Panc1 (cell line): ENCODE results near the gene ARMC8. TPM values are rescaled to one million over a fixed set of nuclear protein-coding genes. Genes with fewer than 3 reads are reported as not detected.

Experiments
- ATAC-seq: fragments of 200-7000 bp; cut with Tn5 transposase; 2 replicates; pipeline ENCODE4 v1.9.1; 2020; ENCODE audit warnings: mild to moderate bottlenecking, moderate library complexity
- BruUV-seq: library from RNA; stranded (reverse); fragments of 400-500 nt; replicated peaks from 2 replicates; lab custom pipeline; 2021; lab: Mats Ljungman, UMichigan
- CTCF ChIA-PET: fragments of 300-600 bp; sonication (Branson Sonifier 250); formaldehyde crosslinking; loops from one replicate; lab custom pipeline; 2022; ENCODE audit warnings: antibody characterized with exemption; lab: Charles Lee
- POLR2A ChIA-PET: fragments of 300-600 bp; sonication (Branson Sonifier 250); formaldehyde crosslinking; loops from one replicate; lab custom pipeline; 2022; ENCODE audit warnings: antibody characterized with exemption; lab: Charles Lee
- DNase-seq: peaks from one replicate; pipeline ENCODE4 v3.0.0-alpha.2; 2010; ENCODE audit warnings: low read depth, low spot score
- H3K27ac ChIP-seq: 2 replicates; pipeline ENCODE4 v1.5.1; 2011; ENCODE audit warnings: mild to moderate bottlenecking, low read length, inconsistent platforms
- H3K27me3 ChIP-seq: fragments of 200-500 bp; sonication (Bioruptor generic); 2 replicates; pipeline ENCODE4 v1.6.0; 2014; ENCODE audit warnings: low read length, inconsistent platforms; ENCODE audit not compliant: control insufficient read depth, insufficient read depth
- H3K36me3 ChIP-seq: fragments of 200-500 bp; sonication (Bioruptor generic); 2 replicates; pipeline ENCODE4 v1.5.1; 2014; ENCODE audit warnings: inconsistent platforms, mild to moderate bottlenecking, low read length, moderate library complexity; ENCODE audit not compliant: control insufficient read depth, insufficient read depth
- H3K4me1 ChIP-seq: 2 replicates; pipeline ENCODE4 v1.5.1; 2011; ENCODE audit warnings: inconsistent platforms, mild to moderate bottlenecking, low read length, moderate library complexity; ENCODE audit not compliant: control insufficient read depth, insufficient read depth
- H3K4me3 ChIP-seq, 2 experiments: 2 replicates each; pipeline ENCODE4 v1.5.1; 2011 to 2012; ENCODE audit warnings: low read depth in 2 of 2, low read length in 2 of 2, mild to moderate bottlenecking in 2 of 2, inconsistent platforms in 1 of 2, moderate library complexity in 1 of 2
- H3K9me3 ChIP-seq: fragments of 200-500 bp; sonication (Bioruptor generic); 2 replicates; pipeline ENCODE4 v1.5.1; 2014; ENCODE audit warnings: low read depth, mild to moderate bottlenecking, inconsistent platforms, low read length, moderate library complexity; ENCODE audit not compliant: control insufficient read depth, insufficient read depth
- CTCF ChIP-seq: fragments of 450-650 bp; IDR thresholded peaks from 2 replicates; pipeline ENCODE4 v1.5.1; 2017; ENCODE audit warnings: mild to moderate bottlenecking
- POLR2AphosphoS5 ChIP-seq: IDR thresholded peaks from 2 replicates; pipeline ENCODE4 v1.6.1; 2012; ENCODE audit warnings: mild to moderate bottlenecking, low read depth, low read length, moderate library complexity
- REST ChIP-seq, 2 experiments: IDR thresholded peaks; 2 replicates each; pipeline ENCODE4 v1.6.1; 2011 to 2012; ENCODE audit warnings: low read depth in 2 of 2, control low read depth in 1 of 2, low read length in 1 of 2, mild to moderate bottlenecking in 1 of 2, moderate library complexity in 1 of 2; ENCODE audit not compliant: insufficient read depth in 1 of 2
- SIN3A ChIP-seq: IDR thresholded peaks from 2 replicates; pipeline ENCODE4 v1.6.1; 2012; ENCODE audit warnings: low read depth, mild to moderate bottlenecking, low read length, moderate library complexity, borderline replicate concordance; ENCODE audit not compliant: insufficient read depth
- TCF7L2 ChIP-seq: IDR thresholded peaks from 2 replicates; pipeline ENCODE4 v1.6.1; 2011; ENCODE audit warnings: mild to moderate bottlenecking, low read depth, low read length, inconsistent platforms
- in situ Hi-C: cut with HindIII; loops from 2 replicates; pipeline ENCODE4 v1.10.0; 2016; ENCODE audit warnings: low sequenced_read_pairs, low pct_unique_long_range_greater_than_20kb
- intact Hi-C: fragments of 100-400 bp; cut with micrococcal nuclease; formaldehyde crosslinking; loops from one replicate; pipeline ENCODE4 v1.10.0; 2022; ENCODE audit not compliant: unreplicated experiment
- total RNA-seq: library from RNA; stranded (reverse); gene quantifications from one replicate; pipeline ENCODE4 v1.2.1, GENCODE V29; 2021; ENCODE audit not compliant: unreplicated experiment

Gene ARMC8
- total RNA-seq, 1 experiment from 2014 or later, result 56.0 TPM

GRCh38 chr3:138206196-138206595 is 19.1 kb downstream of the ARMC8 start:
- Histone ChIP-seq H3K27ac (no peak overlapping the region), H3K4me3 (no peak overlapping the region), H3K36me3 (no peaks in the 10 kb centered on the region), H3K9me3 (no peaks in the 10 kb centered on the region), H3K27me3 (no peaks in the 10 kb centered on the region), H3K4me1 (no peaks in the 10 kb centered on the region)
- CTCF ChIA-PET, result no interaction called here
- DNase-seq, result no peak
- POLR2A ChIA-PET, result no interaction called here
- BruUV-seq, result no TSS peak
- intact Hi-C loops (no loop called here), in situ Hi-C loops (no loop called here)
- ATAC-seq, result no peak
- no peak for TF ChIP-seq SIN3A
- TF ChIP-seq REST (IDR thresholded peaks at IDR 0.05; ENCODE audit: insufficient read depth in 1 of 2, low read depth in 2 of 2, low read length in 1 of 2), result no peak
- no peak for TF ChIP-seq POLR2AphosphoS5
- TF ChIP-seq TCF7L2, result no peak
- TF ChIP-seq CTCF, result no peak

- no peak overlapping the region for H3K27ac ChIP-seq
- H3K36me3 ChIP-seq, result peaks cover 4% of the 10 kb centered on the region; the same call in 1 of the 2 replicates
- DNase-seq, result no peak
- no peaks in the 10 kb centered on the region for H3K4me1 ChIP-seq
- ChIA-PET POLR2A (interaction anchor here (0.6 kb wide), 1 partner anchor 317 kb away, joined by 10 read pairs; no protein-coding TSS in a partner anchor), CTCF (interaction anchor here (0.5 kb wide), 1 partner anchor 208 kb away, joined by 4 read pairs; no protein-coding TSS in a partner anchor)
- H3K4me3 ChIP-seq, result no peak overlapping the region
- no peaks in the 10 kb centered on the region for H3K9me3 ChIP-seq
- BruUV-seq, result no TSS peak
- intact Hi-C loops, result no loop called here
- no peak for ATAC-seq
- no peaks in the 10 kb centered on the region for H3K27me3 ChIP-seq
- in situ Hi-C loops, result no loop called here
- no peak for TF ChIP-seq CTCF
- no peak for TF ChIP-seq TCF7L2
- no peak for TF ChIP-seq REST (IDR thresholded peaks at IDR 0.05; ENCODE audit: insufficient read depth in 1 of 2, low read depth in 2 of 2, low read length in 1 of 2)
- no peak for TF ChIP-seq POLR2AphosphoS5
- no peak for TF ChIP-seq SIN3A
Observed at GRCh38 chr3:138210528-138210927, 23.4 kb downstream of the ARMC8 start.
